ENCODE measurements around the gene ZIC4.

Gene ZIC4

GRCh38 chr3:147420353-147421183, 14.2 kb upstream of the ZIC4 start:
- Histone ChIP-seq H3K79me2 (ENCODE audit: low read length) (no peaks in the 10 kb centered on the region), H2AFZ (ENCODE audit: low read depth, low read length) (no peak overlapping the region), H3K27me3 (ENCODE audit: low read depth, low read length) (no peaks in the 10 kb centered on the region), H3K9me3 (ENCODE audit: insufficient read depth, low read length) (no peaks in the 10 kb centered on the region), H3K27ac (ENCODE audit: low read length) (no peak overlapping the region), H4K20me1 (ENCODE audit: insufficient read depth, low read length) (no peaks in the 10 kb centered on the region), H3K9ac (ENCODE audit: low read length) (no peak overlapping the region), H3K36me3 (replicated peaks; ENCODE audit: low read depth, low read length) (no peaks in the 10 kb centered on the region), H3K4me3 (ENCODE audit: low read length) (no peak overlapping the region), H3K4me2 (ENCODE audit: low read length) (no peak overlapping the region), H3K4me1 (ENCODE audit: low read length) (no peaks in the 10 kb centered on the region)
- TF ChIP-seq, protein P1, sequence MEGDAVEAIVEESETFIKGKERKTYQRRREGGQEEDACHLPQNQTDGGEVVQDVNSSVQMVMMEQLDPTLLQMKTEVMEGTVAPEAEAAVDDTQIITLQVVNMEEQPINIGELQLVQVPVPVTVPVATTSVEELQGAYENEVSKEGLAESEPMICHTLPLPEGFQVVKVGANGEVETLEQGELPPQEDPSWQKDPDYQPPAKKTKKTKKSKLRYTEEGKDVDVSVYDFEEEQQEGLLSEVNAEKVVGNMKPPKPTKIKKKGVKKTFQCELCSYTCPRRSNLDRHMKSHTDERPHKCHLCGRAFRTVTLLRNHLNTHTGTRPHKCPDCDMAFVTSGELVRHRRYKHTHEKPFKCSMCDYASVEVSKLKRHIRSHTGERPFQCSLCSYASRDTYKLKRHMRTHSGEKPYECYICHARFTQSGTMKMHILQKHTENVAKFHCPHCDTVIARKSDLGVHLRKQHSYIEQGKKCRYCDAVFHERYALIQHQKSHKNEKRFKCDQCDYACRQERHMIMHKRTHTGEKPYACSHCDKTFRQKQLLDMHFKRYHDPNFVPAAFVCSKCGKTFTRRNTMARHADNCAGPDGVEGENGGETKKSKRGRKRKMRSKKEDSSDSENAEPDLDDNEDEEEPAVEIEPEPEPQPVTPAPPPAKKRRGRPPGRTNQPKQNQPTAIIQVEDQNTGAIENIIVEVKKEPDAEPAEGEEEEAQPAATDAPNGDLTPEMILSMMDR (IDR thresholded peaks at IDR 0.05; ENCODE audit: low read depth, low read length), result no peak
- no peak for TF ChIP-seq EZH2phosphoT487 (IDR thresholded peaks at IDR 0.05; ENCODE audit: low read depth)

DNA sequence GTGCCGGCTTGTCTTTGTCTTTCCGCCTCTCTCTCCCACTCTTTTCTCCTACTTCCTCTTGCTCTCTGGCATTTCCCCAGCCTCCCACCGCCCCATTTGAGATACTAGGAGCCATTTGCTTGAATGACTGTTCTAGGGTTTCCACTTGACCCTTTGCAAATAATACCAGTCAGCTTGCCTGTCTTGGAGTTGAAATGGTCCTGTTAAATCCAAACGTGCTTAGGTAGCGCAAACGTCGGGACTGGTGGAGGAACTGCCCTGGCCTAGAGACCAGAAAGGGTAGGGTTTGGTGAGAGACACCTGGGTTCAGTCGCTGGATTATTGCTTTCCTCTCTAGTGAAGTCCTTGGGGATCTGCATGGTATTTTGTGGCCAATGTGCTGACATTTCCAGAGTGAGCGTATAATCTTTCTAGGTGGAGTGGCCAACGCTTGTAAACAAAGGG, 13.5 kb upstream of the ZIC4 start:
- Histone ChIP-seq H3K9ac (ENCODE audit: low read length) (no peak overlapping the region), H2AFZ (ENCODE audit: low read depth, low read length) (no peak overlapping the region), H3K4me3 (ENCODE audit: low read length) (no peak overlapping the region), H3K27ac (ENCODE audit: low read length) (no peak overlapping the region), H4K20me1 (ENCODE audit: insufficient read depth, low read length) (no peaks in the 10 kb centered on the region), H3K79me2 (ENCODE audit: low read length) (no peaks in the 10 kb centered on the region), H3K27me3 (ENCODE audit: low read depth, low read length) (no peaks in the 10 kb centered on the region), H3K36me3 (replicated peaks; ENCODE audit: low read depth, low read length) (no peaks in the 10 kb centered on the region), H3K9me3 (ENCODE audit: insufficient read depth, low read length) (no peaks in the 10 kb centered on the region), H3K4me1 (ENCODE audit: low read length) (no peaks in the 10 kb centered on the region), H3K4me2 (ENCODE audit: low read length) (no peak overlapping the region)
- TF ChIP-seq, protein P1 (IDR thresholded peaks at IDR 0.05; ENCODE audit: low read depth, low read length), result no peak
- no peak for TF ChIP-seq EZH2phosphoT487 (IDR thresholded peaks at IDR 0.05; ENCODE audit: low read depth)

DNA sequence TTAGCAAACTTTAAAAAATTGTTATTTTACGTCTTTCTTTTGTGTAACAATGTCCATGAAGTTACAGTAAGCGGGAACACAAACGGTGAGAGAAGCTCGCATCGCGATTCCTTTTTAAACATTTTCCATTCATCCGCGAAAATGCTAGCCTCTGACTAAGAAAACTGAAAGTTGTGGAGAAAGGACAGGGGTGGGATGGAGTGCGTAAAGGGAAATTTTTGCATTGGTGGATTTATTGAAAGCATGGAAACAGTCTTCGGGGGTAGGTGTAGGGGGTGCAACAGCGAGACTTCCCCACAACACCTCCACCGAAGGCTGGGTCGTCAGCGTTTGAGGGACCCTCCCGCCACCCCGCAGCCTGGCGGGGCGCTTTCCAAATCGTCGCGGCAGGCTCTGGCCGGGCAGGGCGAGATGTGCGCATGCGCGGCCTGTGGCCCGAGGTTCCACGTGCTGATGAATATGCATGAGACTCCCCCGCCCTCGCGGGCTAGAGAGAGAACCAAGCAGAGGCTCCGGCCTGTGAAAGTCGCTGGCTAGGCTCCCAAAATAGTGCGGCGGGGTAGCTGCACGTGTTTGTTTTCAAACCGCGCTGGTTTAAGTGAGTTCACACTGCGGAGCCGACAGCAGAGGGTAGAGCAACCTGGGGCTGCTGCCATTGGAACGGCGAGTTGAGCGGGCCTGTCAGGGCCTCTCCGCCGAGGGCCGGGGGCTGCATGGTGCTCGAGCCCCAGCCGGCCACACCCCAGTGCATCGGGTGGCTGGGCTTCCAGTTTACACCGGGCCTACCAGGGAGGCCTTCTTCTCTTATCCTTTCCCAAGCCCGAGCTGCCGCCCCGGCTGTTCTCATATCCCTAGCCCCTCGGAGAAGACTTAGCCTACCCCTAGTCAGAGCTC, 12.7 kb upstream of the ZIC4 start:
- no peaks in the 10 kb centered on the region for H3K27me3 ChIP-seq (ENCODE audit: low read depth, low read length)
- no peaks in the 10 kb centered on the region for H3K4me1 ChIP-seq (ENCODE audit: low read length)
- no peak overlapping the region for H3K27ac ChIP-seq (ENCODE audit: low read length)
- no peaks in the 10 kb centered on the region for H3K36me3 ChIP-seq (replicated peaks; ENCODE audit: low read depth, low read length)
- no peak overlapping the region for H3K9ac ChIP-seq (ENCODE audit: low read length)
- no peak overlapping the region for H3K4me2 ChIP-seq (ENCODE audit: low read length)
- H4K20me1 ChIP-seq (ENCODE audit: insufficient read depth, low read length), result no peaks in the 10 kb centered on the region
- H3K4me3 ChIP-seq (ENCODE audit: low read length), result no peak overlapping the region
- H3K79me2 ChIP-seq (ENCODE audit: low read length), result no peaks in the 10 kb centered on the region
- no peak overlapping the region for H2AFZ ChIP-seq (ENCODE audit: low read depth, low read length)
- H3K9me3 ChIP-seq (ENCODE audit: insufficient read depth, low read length), result no peaks in the 10 kb centered on the region
- TF ChIP-seq, protein P1 (IDR thresholded peaks at IDR 0.05; ENCODE audit: low read depth, low read length), result no peak
- TF ChIP-seq EZH2phosphoT487 (IDR thresholded peaks at IDR 0.05; ENCODE audit: low read depth), result no peak

GRCh38 chr3:147418371-147418781, 12.0 kb upstream of the ZIC4 start:
- H3K27me3 ChIP-seq (ENCODE audit: low read depth, low read length), result no peaks in the 10 kb centered on the region
- no peak for TF ChIP-seq EZH2phosphoT487 (IDR thresholded peaks at IDR 0.05; ENCODE audit: low read depth)
- TF ChIP-seq, protein P1 (IDR thresholded peaks at IDR 0.05; ENCODE audit: low read depth, low read length), result no peak
- H3K9me3 ChIP-seq (ENCODE audit: insufficient read depth, low read length), result no peaks in the 10 kb centered on the region
- H3K27ac ChIP-seq (ENCODE audit: low read length), result no peak overlapping the region
- H3K36me3 ChIP-seq (replicated peaks; ENCODE audit: low read depth, low read length), result no peaks in the 10 kb centered on the region
- no peaks in the 10 kb centered on the region for H3K79me2 ChIP-seq (ENCODE audit: low read length)
- no peak overlapping the region for H2AFZ ChIP-seq (ENCODE audit: low read depth, low read length)
- H3K4me2 ChIP-seq (ENCODE audit: low read length), result no peak overlapping the region
- H3K9ac ChIP-seq (ENCODE audit: low read length), result no peak overlapping the region
- no peak overlapping the region for H3K4me3 ChIP-seq (ENCODE audit: low read length)
- H3K4me1 ChIP-seq (ENCODE audit: low read length), result no peaks in the 10 kb centered on the region
- no peaks in the 10 kb centered on the region for H4K20me1 ChIP-seq (ENCODE audit: insufficient read depth, low read length)

Data from OCI-LY3 (cell line).